Retinal pigment epithelial cell (primary cell): ENCODE data around the gene NRP1.

Experiments used
- DNase-seq: peaks from one replicate; pipeline ENCODE4 v3.0.0-alpha.2; 2010; ENCODE audit warnings: low read depth
- H3K4me3 ChIP-seq: 2 replicates; pipeline ENCODE4 v1.5.1; 2011; ENCODE audit warnings: mild to moderate bottlenecking, low read length, control low read depth, moderate library complexity
- TF ChIP-seq, protein P1 (sequence below): conservative IDR thresholded peaks from 2 replicates; pipeline ENCODE4 v1.5.1; 2011; ENCODE audit warnings: low read depth, low read length, control low read depth, inconsistent platforms

NRP1 gene

DNA sequence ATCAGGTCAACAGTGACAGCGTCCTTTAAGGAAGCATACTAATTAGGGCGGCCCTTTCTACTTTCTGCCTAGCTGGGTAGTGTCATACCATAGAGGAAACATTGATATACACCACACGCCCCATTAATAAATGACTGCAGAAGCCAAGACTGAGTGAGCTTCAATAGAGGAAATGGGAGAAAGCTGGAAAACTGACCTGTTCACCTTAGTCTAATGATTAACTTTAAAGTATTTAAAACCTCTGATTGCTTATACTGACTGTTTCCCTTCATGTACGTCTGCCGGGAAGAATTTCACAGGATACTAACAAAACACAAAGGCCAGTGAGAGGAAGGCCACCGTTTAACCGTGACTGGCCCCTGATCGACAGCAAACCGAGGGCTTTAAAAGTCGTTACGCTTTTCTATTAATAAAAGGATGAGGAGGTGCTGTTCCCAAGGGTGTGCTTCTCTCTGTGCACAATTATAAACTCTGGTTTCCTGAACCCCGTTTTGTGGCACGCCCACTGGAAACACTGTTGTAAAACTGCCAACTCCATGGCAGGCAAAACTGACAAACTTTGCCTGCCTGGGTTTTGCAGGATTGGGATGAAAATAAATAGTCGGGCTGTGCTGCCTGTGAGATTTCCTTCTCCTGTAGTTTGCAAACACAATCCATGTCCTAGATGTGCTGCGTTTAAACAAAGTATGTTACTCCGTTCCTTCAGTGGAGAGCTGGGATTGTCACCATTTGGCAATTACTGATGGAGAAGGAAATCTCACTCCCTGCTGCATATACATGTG is 137.6 kb downstream of the NRP1 start:
- TF ChIP-seq, protein P1, sequence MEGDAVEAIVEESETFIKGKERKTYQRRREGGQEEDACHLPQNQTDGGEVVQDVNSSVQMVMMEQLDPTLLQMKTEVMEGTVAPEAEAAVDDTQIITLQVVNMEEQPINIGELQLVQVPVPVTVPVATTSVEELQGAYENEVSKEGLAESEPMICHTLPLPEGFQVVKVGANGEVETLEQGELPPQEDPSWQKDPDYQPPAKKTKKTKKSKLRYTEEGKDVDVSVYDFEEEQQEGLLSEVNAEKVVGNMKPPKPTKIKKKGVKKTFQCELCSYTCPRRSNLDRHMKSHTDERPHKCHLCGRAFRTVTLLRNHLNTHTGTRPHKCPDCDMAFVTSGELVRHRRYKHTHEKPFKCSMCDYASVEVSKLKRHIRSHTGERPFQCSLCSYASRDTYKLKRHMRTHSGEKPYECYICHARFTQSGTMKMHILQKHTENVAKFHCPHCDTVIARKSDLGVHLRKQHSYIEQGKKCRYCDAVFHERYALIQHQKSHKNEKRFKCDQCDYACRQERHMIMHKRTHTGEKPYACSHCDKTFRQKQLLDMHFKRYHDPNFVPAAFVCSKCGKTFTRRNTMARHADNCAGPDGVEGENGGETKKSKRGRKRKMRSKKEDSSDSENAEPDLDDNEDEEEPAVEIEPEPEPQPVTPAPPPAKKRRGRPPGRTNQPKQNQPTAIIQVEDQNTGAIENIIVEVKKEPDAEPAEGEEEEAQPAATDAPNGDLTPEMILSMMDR = no peak
- no peak for DNase-seq
- H3K4me3 ChIP-seq = no peak overlapping the region

DNA sequence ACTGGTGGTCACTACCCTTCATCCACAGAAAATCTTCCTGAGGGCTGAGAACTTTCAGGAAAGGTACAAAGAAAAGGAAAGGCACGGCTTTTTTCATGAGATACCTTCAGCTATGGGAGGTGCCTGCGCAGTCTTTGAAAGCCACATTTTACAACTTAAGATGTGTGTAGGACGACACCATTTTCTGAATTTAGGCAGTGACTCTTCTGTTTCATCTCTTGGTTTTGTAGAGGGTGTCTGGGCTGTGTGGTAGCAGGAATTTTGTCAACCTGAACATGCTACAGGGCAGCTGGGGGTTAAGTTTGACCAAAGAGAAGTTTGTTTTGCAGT is 138.1 kb downstream of the NRP1 start:
- no peak for DNase-seq
- H3K4me3 ChIP-seq = no peak overlapping the region
- TF ChIP-seq, protein P1 = no peak

DNA sequence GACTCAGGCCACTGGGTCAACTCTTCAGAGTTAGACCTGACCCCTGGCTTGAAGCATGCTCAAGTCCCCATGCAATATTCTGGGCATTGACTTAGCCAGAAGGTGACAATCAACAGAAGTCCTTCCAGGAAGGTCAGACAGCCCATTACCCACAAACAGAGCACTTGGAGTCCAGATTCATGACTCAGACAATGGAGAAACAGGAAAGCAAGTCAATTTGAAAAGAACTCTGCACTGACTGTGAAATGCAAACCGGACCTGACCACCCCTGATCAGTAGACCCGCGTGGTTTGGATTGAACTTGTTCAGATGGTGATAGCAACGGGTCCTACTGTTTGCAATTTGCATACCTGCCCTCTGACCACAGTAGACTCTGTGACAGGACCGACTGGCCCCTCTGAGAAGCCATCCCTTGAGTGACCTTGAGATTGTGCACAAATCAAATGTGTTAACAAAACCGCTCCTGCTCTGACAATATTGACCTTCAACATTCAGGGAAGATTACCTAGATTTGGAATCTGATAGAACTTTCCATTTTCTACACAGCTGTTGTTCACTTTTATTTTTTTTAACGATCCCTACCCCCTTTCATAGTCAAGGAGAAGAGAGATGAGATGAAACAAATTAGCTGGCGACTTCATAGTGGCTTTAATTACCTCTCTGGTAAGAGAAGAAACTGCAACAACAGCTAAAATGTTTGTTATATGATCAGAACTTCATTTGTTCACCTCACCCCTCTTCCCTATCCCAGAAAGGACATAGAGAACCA is 138.7 kb downstream of the NRP1 start:
- TF ChIP-seq, protein P1 = no peak
- DNase-seq = no peak
- no peak overlapping the region for H3K4me3 ChIP-seq

DNA sequence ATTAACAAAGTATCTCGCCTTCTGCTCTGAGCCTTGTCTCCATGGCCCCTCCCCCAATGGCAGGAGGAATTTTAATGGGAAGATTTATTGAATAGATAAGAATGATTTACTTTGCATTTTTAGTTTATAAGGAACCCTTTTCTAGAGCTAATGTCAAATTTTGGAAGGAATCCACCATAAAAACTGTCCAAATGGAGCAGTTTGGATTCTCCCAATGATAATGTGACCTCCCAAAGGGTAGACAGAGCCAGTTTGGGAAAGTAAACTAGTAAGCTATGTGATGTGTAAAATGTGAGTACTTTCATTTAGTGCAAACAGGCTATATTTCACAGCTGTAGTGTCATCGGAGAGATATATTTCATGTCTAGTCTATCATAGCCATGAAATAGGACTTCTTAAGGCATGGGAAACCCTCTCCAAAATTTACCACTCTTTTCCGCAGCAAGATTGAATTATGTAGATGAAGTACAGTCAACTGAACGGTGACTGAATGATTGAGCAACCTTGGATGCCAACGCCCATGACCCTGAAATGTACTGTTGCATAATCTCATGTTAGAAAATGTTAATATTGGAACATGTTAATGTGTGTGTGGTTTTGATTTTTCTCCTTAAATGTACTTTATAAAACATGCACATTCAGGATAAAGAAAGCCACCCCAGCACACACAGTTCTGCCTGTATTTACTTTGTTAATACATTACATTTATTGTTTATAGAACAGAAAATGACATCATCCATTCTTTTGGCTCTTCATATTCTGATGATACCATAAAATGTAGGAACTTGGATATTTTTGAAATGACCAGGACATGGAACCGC is 140.6 kb downstream of the NRP1 start:
- no peak overlapping the region for H3K4me3 ChIP-seq
- TF ChIP-seq, protein P1 = no peak
- DNase-seq = no peak

DNA sequence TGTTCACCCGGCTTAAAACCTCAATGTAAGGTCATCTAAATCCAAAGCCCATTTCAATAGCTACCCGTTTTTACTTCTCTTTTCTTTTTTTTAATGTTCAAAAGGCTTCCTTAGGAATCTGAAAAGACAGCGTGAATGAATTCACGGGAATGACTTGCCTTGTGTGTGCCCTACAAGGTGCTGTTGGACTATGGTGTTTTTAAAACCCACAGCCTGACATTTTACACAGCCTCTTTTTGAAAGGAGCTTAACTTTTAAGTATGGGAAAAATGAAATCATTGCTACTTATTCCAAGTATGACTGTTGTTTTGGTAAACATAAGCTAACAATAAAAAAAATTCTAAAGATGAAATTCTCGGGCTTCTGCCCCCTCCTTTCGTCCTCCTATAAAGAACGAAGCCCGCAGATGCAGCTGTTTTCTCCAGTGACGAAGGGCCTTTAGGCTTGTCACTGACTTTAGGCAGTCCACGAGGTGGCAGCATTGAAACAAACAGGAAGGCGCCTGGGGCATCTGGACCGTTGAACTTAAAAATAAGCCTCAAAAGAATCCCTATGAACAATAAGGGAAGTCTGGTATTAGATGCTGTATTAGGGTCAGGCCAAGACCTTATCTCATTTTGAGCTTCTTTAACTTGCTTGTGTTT is 141.3 kb downstream of the NRP1 start:
- no peak overlapping the region for H3K4me3 ChIP-seq
- DNase-seq = peak; percentile 68
- TF ChIP-seq, protein P1 = peak; percentile 87

GRCh38 chr10:33192190-33192589 is 142.3 kb downstream of the NRP1 start:
- TF ChIP-seq, protein P1 = no peak
- no peak for DNase-seq
- no peak overlapping the region for H3K4me3 ChIP-seq
